ENCODE data around the gene CELA3A.
A peak's percentile ranks its signal among the peaks of the same experiment; 100 is the strongest.
"Not testable (repeated sequence)": the region's sequence is repeated elsewhere in the genome, so short reads cannot be mapped to it uniquely, and the experiment has no call there.

Gene CELA3A

DNA sequence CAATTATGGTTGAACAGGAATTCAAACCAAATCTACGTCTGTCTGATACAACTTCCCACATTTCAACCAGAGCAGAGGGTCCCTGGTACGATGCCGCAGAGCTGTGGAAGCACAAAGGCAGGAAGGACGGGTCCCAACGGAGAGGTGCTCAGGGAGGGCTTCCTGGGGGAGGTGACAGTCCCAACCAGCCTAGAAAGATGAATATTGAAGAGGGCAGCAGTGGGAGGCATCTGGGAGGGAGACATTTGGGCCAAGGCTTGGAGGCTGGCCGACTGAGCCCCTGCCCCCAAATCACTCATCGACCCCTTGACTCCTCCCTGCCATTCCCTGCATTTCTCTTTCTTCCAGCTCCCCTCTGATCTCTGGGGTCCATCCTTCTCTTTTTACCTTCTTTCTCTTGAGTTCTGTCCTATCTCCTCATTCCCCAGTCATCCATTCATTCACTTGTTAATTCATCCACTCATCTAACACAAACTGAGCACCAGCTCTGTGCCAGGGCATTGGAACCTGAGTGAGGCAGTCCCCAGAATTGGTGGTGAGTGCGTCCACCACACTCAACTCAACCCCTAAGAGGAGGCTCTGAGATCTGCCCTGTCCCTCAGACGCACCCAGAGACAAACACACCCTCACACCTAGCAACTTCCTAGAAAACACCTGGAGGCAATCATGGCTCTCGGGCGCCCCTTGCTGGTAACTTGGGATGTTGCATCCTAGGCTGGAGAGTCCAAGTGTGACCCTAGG, 37.8 kb upstream of the CELA3A start (continued):
- TF ChIP-seq SP3 (tag by site-specific recombination; IDR thresholded peaks at IDR 0.05) (no peak), EGR2 (tag by site-specific recombination; IDR thresholded peaks at IDR 0.05; ENCODE audit: low read depth) (no peak), BCL11A (tag by site-specific recombination; IDR thresholded peaks at IDR 0.05; ENCODE audit: low read depth) (no peak), GLI4 (tag by site-specific recombination; IDR thresholded peaks at IDR 0.05) (no peak), ZNF19 (tag by site-specific recombination; IDR thresholded peaks at IDR 0.05; ENCODE audit: low read depth) (no peak), ZNF366 (tag by site-specific recombination; conservative IDR thresholded peaks at IDR 0.05) (peak; percentile 40; the same call in 1 of the 2 replicates), ZNF558 (tag by site-specific recombination; IDR thresholded peaks at IDR 0.05) (no peak), ZBTB17 (tag by site-specific recombination; IDR thresholded peaks at IDR 0.05) (peak; percentile 60; the same call in 1 of the 2 replicates), ZBTB7A (tag by site-specific recombination; IDR thresholded peaks at IDR 0.05; ENCODE audit: low read depth) (no peak), HOXA7 (CRISPR knock-in tag; IDR thresholded peaks at IDR 0.05; ENCODE audit: borderline replicate concordance) (no peak), ZNF132 (tag by site-specific recombination; IDR thresholded peaks at IDR 0.05; ENCODE audit: borderline replicate concordance) (no peak)
- TF ChIP-seq, protein P1, sequence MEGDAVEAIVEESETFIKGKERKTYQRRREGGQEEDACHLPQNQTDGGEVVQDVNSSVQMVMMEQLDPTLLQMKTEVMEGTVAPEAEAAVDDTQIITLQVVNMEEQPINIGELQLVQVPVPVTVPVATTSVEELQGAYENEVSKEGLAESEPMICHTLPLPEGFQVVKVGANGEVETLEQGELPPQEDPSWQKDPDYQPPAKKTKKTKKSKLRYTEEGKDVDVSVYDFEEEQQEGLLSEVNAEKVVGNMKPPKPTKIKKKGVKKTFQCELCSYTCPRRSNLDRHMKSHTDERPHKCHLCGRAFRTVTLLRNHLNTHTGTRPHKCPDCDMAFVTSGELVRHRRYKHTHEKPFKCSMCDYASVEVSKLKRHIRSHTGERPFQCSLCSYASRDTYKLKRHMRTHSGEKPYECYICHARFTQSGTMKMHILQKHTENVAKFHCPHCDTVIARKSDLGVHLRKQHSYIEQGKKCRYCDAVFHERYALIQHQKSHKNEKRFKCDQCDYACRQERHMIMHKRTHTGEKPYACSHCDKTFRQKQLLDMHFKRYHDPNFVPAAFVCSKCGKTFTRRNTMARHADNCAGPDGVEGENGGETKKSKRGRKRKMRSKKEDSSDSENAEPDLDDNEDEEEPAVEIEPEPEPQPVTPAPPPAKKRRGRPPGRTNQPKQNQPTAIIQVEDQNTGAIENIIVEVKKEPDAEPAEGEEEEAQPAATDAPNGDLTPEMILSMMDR (tag by site-specific recombination; IDR thresholded peaks at IDR 0.05): peak; percentile 81
- TF ChIP-seq, protein P2, sequence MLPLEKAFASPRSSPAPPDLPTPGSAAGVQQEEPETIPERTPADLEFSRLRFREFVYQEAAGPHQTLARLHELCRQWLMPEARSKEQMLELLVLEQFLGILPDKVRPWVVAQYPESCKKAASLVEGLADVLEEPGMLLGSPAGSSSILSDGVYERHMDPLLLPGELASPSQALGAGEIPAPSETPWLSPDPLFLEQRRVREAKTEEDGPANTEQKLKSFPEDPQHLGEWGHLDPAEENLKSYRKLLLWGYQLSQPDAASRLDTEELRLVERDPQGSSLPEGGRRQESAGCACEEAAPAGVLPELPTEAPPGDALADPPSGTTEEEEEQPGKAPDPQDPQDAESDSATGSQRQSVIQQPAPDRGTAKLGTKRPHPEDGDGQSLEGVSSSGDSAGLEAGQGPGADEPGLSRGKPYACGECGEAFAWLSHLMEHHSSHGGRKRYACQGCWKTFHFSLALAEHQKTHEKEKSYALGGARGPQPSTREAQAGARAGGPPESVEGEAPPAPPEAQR (tag by site-specific recombination; IDR thresholded peaks at IDR 0.05): no peak
- TF ChIP-seq, protein P3, sequence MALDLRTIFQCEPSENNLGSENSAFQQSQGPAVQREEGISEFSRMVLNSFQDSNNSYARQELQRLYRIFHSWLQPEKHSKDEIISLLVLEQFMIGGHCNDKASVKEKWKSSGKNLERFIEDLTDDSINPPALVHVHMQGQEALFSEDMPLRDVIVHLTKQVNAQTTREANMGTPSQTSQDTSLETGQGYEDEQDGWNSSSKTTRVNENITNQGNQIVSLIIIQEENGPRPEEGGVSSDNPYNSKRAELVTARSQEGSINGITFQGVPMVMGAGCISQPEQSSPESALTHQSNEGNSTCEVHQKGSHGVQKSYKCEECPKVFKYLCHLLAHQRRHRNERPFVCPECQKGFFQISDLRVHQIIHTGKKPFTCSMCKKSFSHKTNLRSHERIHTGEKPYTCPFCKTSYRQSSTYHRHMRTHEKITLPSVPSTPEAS (tag by site-specific recombination; IDR thresholded peaks at IDR 0.05): no peak

DNA sequence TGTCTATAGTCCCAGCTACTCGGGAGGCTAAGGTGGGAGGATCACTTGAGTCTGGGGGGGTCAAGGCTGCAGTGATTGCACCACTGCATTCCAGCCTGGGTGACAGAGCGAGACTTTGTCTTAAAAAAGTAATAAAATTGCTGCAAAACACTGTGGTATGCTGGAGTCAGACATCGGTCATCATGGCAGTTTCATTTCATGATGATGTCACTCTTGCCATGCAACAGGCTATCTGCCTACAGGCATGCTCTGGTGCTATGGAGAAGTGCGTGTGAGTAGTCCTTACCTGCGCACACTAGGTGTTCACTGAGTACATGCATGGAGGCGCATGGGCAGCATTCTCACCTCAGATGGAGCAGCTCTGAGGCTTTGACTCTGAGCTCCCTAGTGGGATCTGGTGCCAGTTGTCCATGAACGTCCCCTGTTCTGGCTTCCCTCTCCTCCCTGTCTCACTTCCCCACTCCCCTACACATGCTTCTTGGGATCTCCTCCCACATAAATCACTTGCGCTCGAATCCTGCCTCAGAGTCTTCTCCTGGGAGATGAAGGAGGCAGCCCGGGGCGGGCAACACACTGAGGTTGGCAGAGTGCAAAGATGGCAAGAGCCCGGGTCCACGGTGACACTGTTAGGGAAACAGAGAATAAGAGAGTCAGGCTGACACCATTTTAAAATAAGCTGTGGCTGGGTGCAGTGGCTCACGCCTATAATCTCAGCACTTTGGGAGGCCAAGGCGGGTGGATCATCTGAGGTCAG, 35.0 kb upstream of the CELA3A start:
- no peak overlapping the region for H3K27ac ChIP-seq (ENCODE audit: extremely low read depth, low read depth, low read length)
- TF ChIP-seq SCRT1 (tag by site-specific recombination; IDR thresholded peaks at IDR 0.05; ENCODE audit: borderline replicate concordance) (peak; percentile 85), SCRT2 (tag by site-specific recombination; IDR thresholded peaks at IDR 0.05) (peak; percentile 97), BCL11A (tag by site-specific recombination; IDR thresholded peaks at IDR 0.05; ENCODE audit: low read depth) (no peak)
- TF ChIP-seq, protein P4, sequence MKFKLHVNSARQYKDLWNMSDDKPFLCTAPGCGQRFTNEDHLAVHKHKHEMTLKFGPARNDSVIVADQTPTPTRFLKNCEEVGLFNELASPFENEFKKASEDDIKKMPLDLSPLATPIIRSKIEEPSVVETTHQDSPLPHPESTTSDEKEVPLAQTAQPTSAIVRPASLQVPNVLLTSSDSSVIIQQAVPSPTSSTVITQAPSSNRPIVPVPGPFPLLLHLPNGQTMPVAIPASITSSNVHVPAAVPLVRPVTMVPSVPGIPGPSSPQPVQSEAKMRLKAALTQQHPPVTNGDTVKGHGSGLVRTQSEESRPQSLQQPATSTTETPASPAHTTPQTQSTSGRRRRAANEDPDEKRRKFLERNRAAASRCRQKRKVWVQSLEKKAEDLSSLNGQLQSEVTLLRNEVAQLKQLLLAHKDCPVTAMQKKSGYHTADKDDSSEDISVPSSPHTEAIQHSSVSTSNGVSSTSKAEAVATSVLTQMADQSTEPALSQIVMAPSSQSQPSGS (tag by site-specific recombination; IDR thresholded peaks at IDR 0.05; ENCODE audit: low read depth): peak; percentile 56
- no peaks in the 10 kb centered on the region for H3K36me3 ChIP-seq (ENCODE audit: control insufficient read depth in 2 of 2, insufficient read depth in 1 of 2, low read length in 2 of 2)
- POLR2A ChIA-PET: no interaction called here
- H3K9me3 ChIP-seq (ENCODE audit: control insufficient read depth, insufficient read depth, low read depth, low read length): no peaks in the 10 kb centered on the region
- no peaks in the 10 kb centered on the region for H3K4me1 ChIP-seq (ENCODE audit: control insufficient read depth, insufficient read depth, low read length)
- no peak overlapping the region for H3K4me3 ChIP-seq (ENCODE audit: low read depth, low read length)
- CTCF ChIA-PET: interaction anchor here (0.6 to 1.2 kb wide), 3 partner anchors 100 to 263 kb away, joined by 3 to 4 read pairs (median 3); no protein-coding TSS in a partner anchor

DNA sequence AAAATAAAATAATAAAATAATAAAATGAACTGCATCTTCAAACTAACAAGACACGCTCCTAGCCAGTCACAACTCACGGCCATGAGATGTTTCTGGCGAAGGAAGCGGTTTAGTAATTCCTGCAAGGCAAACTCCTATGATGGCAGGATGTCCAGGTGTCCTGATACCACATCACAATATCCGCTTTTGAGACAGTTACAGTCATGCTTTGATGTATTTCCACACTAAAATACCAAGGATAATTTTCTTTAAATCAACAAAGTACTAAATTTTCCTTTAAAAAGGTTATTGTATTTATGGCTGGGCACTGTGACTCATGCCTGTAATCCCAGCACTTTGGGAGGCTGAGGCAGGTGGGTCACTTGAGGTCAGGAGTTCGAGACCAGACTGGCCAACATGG, 34.2 kb upstream of the CELA3A start:
- POLR2A ChIA-PET; H3K4me1 ChIP-seq (ENCODE audit: control insufficient read depth, insufficient read depth, low read length); H3K27ac ChIP-seq (ENCODE audit: extremely low read depth, low read depth, low read length); H3K9me3 ChIP-seq (ENCODE audit: control insufficient read depth, insufficient read depth, low read depth, low read length); H3K4me3 ChIP-seq (ENCODE audit: low read depth, low read length); H3K36me3 ChIP-seq (ENCODE audit: control insufficient read depth in 2 of 2, insufficient read depth in 1 of 2, low read length in 2 of 2): not testable (repeated sequence)
- CTCF ChIA-PET: interaction anchor here (0.7 to 1.2 kb wide), 2 partner anchors 100 to 264 kb away, joined by 3 to 4 read pairs; no protein-coding TSS in a partner anchor

DNA sequence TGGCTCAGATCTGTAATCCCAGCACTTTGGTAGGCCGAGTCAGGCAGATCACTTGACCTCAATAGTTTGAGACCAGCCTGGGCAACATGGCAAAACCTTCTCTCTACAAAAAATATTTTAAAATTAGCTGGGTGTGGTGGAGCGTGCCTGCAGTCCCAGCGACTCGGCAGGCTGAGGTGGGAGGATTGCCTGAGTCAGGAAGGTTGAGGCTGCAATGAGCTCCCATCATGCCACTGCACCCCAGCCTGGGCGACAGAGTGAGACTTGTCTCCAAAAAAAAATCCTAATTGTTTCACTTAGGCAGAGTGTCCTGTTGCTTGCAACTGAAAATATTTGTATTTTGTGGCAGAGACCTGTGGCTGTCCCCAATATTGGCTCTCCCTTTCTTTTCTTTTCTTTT, 32.4 kb upstream of the CELA3A start:
- POLR2A ChIA-PET: interaction anchor here (0.6 kb wide), 1 partner anchor 65 kb away, joined by 4 read pairs; no protein-coding TSS in a partner anchor
- not testable (repeated sequence) for H3K4me1 ChIP-seq (ENCODE audit: control insufficient read depth, insufficient read depth, low read length); H3K9me3 ChIP-seq (ENCODE audit: control insufficient read depth, insufficient read depth, low read depth, low read length); H3K27ac ChIP-seq (ENCODE audit: extremely low read depth, low read depth, low read length); H3K36me3 ChIP-seq (ENCODE audit: control insufficient read depth in 2 of 2, insufficient read depth in 1 of 2, low read length in 2 of 2); H3K4me3 ChIP-seq (ENCODE audit: low read depth, low read length)
- CTCF ChIA-PET: interaction anchor here (0.6 kb wide), 1 partner anchor 110 kb away, joined by 3 read pairs; no protein-coding TSS in a partner anchor

DNA sequence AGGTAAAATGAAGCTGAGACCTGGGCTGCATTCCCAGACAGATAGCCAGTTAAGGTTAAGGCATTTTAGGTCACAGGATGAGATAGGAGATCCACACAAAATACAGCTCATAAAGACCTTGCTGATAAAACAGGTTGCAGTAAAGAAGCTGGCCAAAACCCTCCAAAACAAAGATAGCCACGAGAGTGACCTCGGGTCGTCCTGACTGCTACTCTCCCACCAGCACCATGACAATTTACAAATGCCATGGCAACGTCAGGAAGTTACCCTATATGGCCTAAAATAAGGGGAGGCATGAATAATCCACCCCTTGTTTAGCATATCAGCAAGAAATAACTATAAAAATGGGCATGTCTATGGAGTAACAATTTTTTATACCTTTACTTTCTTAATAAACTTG, 30.9 kb upstream of the CELA3A start:
- H3K4me1 ChIP-seq (ENCODE audit: control insufficient read depth, insufficient read depth, low read length); H3K27ac ChIP-seq (ENCODE audit: extremely low read depth, low read depth, low read length); H3K36me3 ChIP-seq (ENCODE audit: control insufficient read depth in 2 of 2, insufficient read depth in 1 of 2, low read length in 2 of 2); CTCF ChIA-PET; H3K9me3 ChIP-seq (ENCODE audit: control insufficient read depth, insufficient read depth, low read depth, low read length); H3K4me3 ChIP-seq (ENCODE audit: low read depth, low read length): not testable (repeated sequence)
- POLR2A ChIA-PET: interaction anchor here (0.6 kb wide), 1 partner anchor 1071 kb away, joined by 5 read pairs; no protein-coding TSS in a partner anchor

Measured in HEK293 (cell line).